ENCODE data around the gene KPNA6.

The KPNA6 gene

GRCh38 chr1:32181563-32181962, 73.7 kb downstream of the KPNA6 start:
- H3K27ac Mint-ChIP-seq: peak overlapping the region; percentile 96
- peak overlapping the region; percentile 94 for H3K4me3 Mint-ChIP-seq

GRCh38 chr1:32182060-32182459, 74.2 kb downstream of the KPNA6 start:
- Mint-ChIP-seq H3K4me1 (ENCODE audit: low read depth) (peaks cover 58% of the 10 kb centered on the region), H3K27ac (no peak overlapping the region), H3K4me3 (peak overlapping the region; percentile 94), H3K9me3 (ENCODE audit: low read depth) (no peaks in the 10 kb centered on the region), H3K36me3 (peaks cover 22% of the 10 kb centered on the region), H3K27me3 (no peaks in the 10 kb centered on the region)

More at GRCh38 chr1:32181563-32181962, 73.7 kb downstream of the KPNA6 start:
- Mint-ChIP-seq H3K36me3 (peaks cover 22% of the 10 kb centered on the region), H3K4me1 (ENCODE audit: low read depth) (peaks cover 57% of the 10 kb centered on the region), H3K9me3 (ENCODE audit: low read depth) (no peaks in the 10 kb centered on the region), H3K27me3 (no peaks in the 10 kb centered on the region)

- peaks cover 48% of the 10 kb centered on the region for H3K4me1 Mint-ChIP-seq (ENCODE audit: low read depth)
- H3K27ac Mint-ChIP-seq: peak overlapping the region; percentile 5
- H3K9me3 Mint-ChIP-seq (ENCODE audit: low read depth): no peaks in the 10 kb centered on the region
- peaks cover 24% of the 10 kb centered on the region for H3K36me3 Mint-ChIP-seq
- no peaks in the 10 kb centered on the region for H3K27me3 Mint-ChIP-seq
- peak overlapping the region; percentile 50 for H3K4me3 Mint-ChIP-seq
Observed at GRCh38 chr1:32184650-32185049, 76.8 kb downstream of the KPNA6 start.

- Mint-ChIP-seq H3K4me3 (peak overlapping the region; percentile 66), H3K27me3 (no peaks in the 10 kb centered on the region), H3K9me3 (ENCODE audit: low read depth) (no peaks in the 10 kb centered on the region), H3K36me3 (peaks cover 22% of the 10 kb centered on the region), H3K27ac (peak overlapping the region; percentile 87), H3K4me1 (ENCODE audit: low read depth) (peaks cover 39% of the 10 kb centered on the region)
Observed at GRCh38 chr1:32186077-32186476, 78.2 kb downstream of the KPNA6 start.

GRCh38 chr1:32186491-32186890, 78.6 kb downstream of the KPNA6 start:
- no peaks in the 10 kb centered on the region for H3K27me3 Mint-ChIP-seq
- peaks cover 35% of the 10 kb centered on the region for H3K4me1 Mint-ChIP-seq (ENCODE audit: low read depth)
- no peaks in the 10 kb centered on the region for H3K9me3 Mint-ChIP-seq (ENCODE audit: low read depth)
- peaks cover 19% of the 10 kb centered on the region for H3K36me3 Mint-ChIP-seq
- peak overlapping the region; percentile 66 for H3K4me3 Mint-ChIP-seq
- H3K27ac Mint-ChIP-seq: peak overlapping the region; percentile 87

- Mint-ChIP-seq H3K4me1 (ENCODE audit: low read depth) (peaks cover 24% of the 10 kb centered on the region), H3K27ac (no peak overlapping the region)
Observed at GRCh38 chr1:32187850-32188249, 80.0 kb downstream of the KPNA6 start.

GRCh38 chr1:32192220-32192948, 84.5 kb downstream of the KPNA6 start:
- Mint-ChIP-seq H3K4me3 (no peak overlapping the region), H3K27ac (no peak overlapping the region), H3K27me3 (no peaks in the 10 kb centered on the region), H3K4me1 (ENCODE audit: low read depth) (peaks cover 36% of the 10 kb centered on the region), H3K36me3 (peaks cover 13% of the 10 kb centered on the region), H3K9me3 (ENCODE audit: low read depth) (no peaks in the 10 kb centered on the region)

More at GRCh38 chr1:32187850-32188249, 80.0 kb downstream of the KPNA6 start:
- Mint-ChIP-seq H3K27me3 (no peaks in the 10 kb centered on the region), H3K36me3 (peaks cover 20% of the 10 kb centered on the region), H3K4me3 (no peak overlapping the region), H3K9me3 (ENCODE audit: low read depth) (no peaks in the 10 kb centered on the region)

GRCh38 chr1:32194984-32195383, 87.1 kb downstream of the KPNA6 start:
- peaks cover 16% of the 10 kb centered on the region for H3K36me3 Mint-ChIP-seq
- peaks cover 45% of the 10 kb centered on the region for H3K4me1 Mint-ChIP-seq (ENCODE audit: low read depth)
- H3K27me3 Mint-ChIP-seq: no peaks in the 10 kb centered on the region
- no peak overlapping the region for H3K27ac Mint-ChIP-seq
- no peaks in the 10 kb centered on the region for H3K9me3 Mint-ChIP-seq (ENCODE audit: low read depth)
- no peak overlapping the region for H3K4me3 Mint-ChIP-seq

- H3K4me1 Mint-ChIP-seq (ENCODE audit: low read depth): peaks cover 50% of the 10 kb centered on the region
- H3K27me3 Mint-ChIP-seq: no peaks in the 10 kb centered on the region
- H3K27ac Mint-ChIP-seq: no peak overlapping the region
- no peak overlapping the region for H3K4me3 Mint-ChIP-seq
- H3K9me3 Mint-ChIP-seq (ENCODE audit: low read depth): no peaks in the 10 kb centered on the region
- H3K36me3 Mint-ChIP-seq: peaks cover 16% of the 10 kb centered on the region
Observed at GRCh38 chr1:32195531-32195930, 87.7 kb downstream of the KPNA6 start.

- Mint-ChIP-seq H3K9me3 (ENCODE audit: low read depth) (no peaks in the 10 kb centered on the region), H3K36me3 (peaks cover 16% of the 10 kb centered on the region), H3K27ac (no peak overlapping the region), H3K4me3 (peak overlapping the region; percentile 30), H3K4me1 (ENCODE audit: low read depth) (peaks cover 50% of the 10 kb centered on the region), H3K27me3 (no peaks in the 10 kb centered on the region)
Observed at GRCh38 chr1:32195972-32196823, 88.3 kb downstream of the KPNA6 start.

GRCh38 chr1:32197074-32197473, 89.2 kb downstream of the KPNA6 start:
- Mint-ChIP-seq H3K27me3 (no peaks in the 10 kb centered on the region), H3K4me1 (ENCODE audit: low read depth) (peaks cover 59% of the 10 kb centered on the region), H3K9me3 (ENCODE audit: low read depth) (no peaks in the 10 kb centered on the region), H3K36me3 (peaks cover 16% of the 10 kb centered on the region), H3K4me3 (no peak overlapping the region), H3K27ac (no peak overlapping the region)

- Mint-ChIP-seq H3K27ac (no peak overlapping the region), H3K27me3 (no peaks in the 10 kb centered on the region), H3K4me3 (no peak overlapping the region), H3K36me3 (peaks cover 14% of the 10 kb centered on the region), H3K4me1 (ENCODE audit: low read depth) (peaks cover 65% of the 10 kb centered on the region), H3K9me3 (ENCODE audit: low read depth) (no peaks in the 10 kb centered on the region)
Observed at GRCh38 chr1:32197837-32198236, 90.0 kb downstream of the KPNA6 start.

GRCh38 chr1:32198237-32199042, 90.6 kb downstream of the KPNA6 start:
- Mint-ChIP-seq H3K27ac (peak overlapping the region; percentile 29), H3K9me3 (ENCODE audit: low read depth) (no peaks in the 10 kb centered on the region), H3K4me3 (no peak overlapping the region), H3K36me3 (peaks cover 12% of the 10 kb centered on the region), H3K4me1 (ENCODE audit: low read depth) (peaks cover 68% of the 10 kb centered on the region), H3K27me3 (no peaks in the 10 kb centered on the region)

GRCh38 chr1:32199043-32199716, 91.3 kb downstream of the KPNA6 start:
- no peaks in the 10 kb centered on the region for H3K9me3 Mint-ChIP-seq (ENCODE audit: low read depth)
- H3K4me1 Mint-ChIP-seq (ENCODE audit: low read depth): peaks cover 70% of the 10 kb centered on the region
- H3K27me3 Mint-ChIP-seq: no peaks in the 10 kb centered on the region
- H3K36me3 Mint-ChIP-seq: peaks cover 12% of the 10 kb centered on the region
- no peak overlapping the region for H3K4me3 Mint-ChIP-seq
- no peak overlapping the region for H3K27ac Mint-ChIP-seq

Measured in activated naive CD8-positive, alpha-beta T cell (primary cell).